Activated CD8-positive, alpha-beta memory T cell treated with anti-CD3 and anti-CD28 coated beads, Interleukin-2, amount 50 U/mL, for 24 hours (primary cell): Measurements from ENCODE around the gene LAMC2.
"Not testable (repeated sequence)": the region's sequence is repeated elsewhere in the genome, so short reads cannot be mapped to it uniquely, and the experiment has no call there.

Source experiments
- DNase-seq: peaks from one replicate; pipeline ENCODE4 v3.0.0-alpha.2; 2020; ENCODE audit errors: extremely low read depth

Gene LAMC2

GRCh38 chr1:183263886-183264602 lies 78.0 kb downstream of the LAMC2 start:
- no peak for DNase-seq

- DNase-seq, result no peak
These were observed 81.8 kb downstream of the LAMC2 start for GRCh38 chr1:183267646-183268431.

GRCh38 chr1:183270541-183271141 lies 84.6 kb downstream of the LAMC2 start:
- DNase-seq, result no peak

DNA sequence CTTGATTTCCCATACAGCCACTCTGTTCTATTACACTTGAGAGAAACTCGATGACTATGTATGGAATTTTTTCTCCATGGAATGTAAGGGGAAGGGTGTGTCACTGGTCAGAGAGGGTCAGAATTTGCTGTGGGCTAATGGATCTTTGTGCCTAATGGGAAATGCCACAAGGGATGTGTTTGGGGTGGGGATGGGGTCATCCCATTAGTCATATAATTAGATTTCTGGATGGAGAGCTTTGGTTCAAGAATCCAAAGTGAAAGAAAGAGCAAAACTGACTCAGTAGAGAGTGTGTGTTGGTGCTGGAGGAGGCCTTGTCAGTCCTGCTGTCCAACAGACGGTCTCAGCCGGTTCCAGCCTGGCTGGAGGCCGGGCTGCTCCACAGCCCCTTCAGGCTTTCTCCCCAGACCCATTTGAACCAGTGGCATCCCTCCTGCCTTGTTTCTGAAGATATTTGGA lies 86.4 kb downstream of the LAMC2 start:
- DNase-seq, result no peak

- no peak for DNase-seq
These were observed 87.2 kb downstream of the LAMC2 start for GRCh38 chr1:183273300-183273699.

DNA sequence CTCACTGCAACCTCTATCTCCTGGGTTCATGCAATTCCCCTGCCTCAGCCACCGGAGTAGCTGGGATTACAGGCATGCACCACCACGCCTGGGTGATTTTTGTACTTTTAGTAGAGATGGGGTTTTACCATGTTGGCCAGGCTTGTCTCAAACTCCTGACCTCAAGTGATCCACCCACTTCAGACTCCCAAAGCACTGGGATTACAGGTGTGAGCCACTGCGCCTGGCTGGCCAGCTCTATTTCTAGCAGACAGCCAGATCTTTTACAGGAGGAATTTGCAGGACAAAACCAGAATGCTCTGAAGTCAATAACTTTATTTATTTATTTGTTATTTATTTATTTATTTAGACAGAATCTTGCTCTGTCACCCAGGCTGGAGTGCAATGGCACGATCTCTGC lies 87.9 kb downstream of the LAMC2 start:
- DNase-seq, result not testable (repeated sequence)

GRCh38 chr1:183274836-183275235 lies 88.8 kb downstream of the LAMC2 start:
- DNase-seq, result no peak

DNA sequence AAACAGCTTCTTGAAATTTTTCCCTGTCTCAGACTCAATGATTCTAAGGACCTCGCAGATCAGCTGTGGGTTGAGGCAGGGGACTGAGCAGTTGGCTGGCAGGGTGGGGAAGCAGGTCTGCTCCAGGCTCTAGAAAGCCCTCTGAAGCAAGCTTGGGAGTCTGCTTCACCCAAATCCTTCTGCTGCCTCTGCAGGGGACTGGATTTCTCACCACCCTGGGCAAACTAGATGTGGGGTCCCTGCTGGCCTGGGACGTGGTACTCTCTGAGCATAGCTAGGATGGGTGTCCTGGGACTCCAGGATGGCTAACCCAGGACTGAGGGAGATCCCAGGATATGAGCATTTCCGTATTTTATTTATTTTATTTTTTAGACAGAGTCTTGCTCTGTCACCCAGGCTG lies 89.3 kb downstream of the LAMC2 start:
- DNase-seq, result no peak

DNA sequence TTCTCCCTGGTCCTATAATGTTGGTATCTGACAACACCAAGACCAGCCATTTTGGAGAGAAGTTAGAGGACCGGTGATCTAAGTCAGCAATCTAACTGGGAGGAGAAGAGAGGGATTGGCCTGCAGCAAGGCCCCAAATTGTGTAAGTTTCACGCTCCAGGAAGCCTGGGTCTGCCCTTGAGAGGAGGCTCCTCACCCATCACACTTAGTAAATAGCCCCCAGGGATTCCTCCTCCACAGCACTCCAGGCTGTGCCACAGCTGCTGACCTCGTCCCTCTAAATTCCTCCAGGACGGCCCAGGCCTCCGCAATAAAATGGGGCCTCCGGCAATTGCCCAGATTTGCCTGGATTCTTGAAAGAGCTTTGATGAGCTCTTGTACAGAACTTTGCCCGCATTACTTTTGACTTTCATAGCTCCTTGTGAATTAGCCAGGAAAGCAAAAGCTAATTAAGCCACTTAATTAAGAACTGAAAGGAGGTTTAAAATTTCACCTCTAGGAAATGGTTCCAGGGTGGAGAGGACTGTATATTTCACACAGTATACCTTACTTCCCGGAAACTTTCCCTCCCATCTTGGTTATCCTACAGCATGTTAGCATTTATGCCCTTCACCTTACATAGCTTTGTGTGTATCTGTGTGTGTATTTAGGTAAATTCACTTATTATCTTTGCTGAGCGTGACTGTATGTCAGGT lies 90.5 kb downstream of the LAMC2 start:
- DNase-seq, result no peak

- no peak for DNase-seq
These were observed 92.0 kb downstream of the LAMC2 start for GRCh38 chr1:183277821-183278738.

DNA sequence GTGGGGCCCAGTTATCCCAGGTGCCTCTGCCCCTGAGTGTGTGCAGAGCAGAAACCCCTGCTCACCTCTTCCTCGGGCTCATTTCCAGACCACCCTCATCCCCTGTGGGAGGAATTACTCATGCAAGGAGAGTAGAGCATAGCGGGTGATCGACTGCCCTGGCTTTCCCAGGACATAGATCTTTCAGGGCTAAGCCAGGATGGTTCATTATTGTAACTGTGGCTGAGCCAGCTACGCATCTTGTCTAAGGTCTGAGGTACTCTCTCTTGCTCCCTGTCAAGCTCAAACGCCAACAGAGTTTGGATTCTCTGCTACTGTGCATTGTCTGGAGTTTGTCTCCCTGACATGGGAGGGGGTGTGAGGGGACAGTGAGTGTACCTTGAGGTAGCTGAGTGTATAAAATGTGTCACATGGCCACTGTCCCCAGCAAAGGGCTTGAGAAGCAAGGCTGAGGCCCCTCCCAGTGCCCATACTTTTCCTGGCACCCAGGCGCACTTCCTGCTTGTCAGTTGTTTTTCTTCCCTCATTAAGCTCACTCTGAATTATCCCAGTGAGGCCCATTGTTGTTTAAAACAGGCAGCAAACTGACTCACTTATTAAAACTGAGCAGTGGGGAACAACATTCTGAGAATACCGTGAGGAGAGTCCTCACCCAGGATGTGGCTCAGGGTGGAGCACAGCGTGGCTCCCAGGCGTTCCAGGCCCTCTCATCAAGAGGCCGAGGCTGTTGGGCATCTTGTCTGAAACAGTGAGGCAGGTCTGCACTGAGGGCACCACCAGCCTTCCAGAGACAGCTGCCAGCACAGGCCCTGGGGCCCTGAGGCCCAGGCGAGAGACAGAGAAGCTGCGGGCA lies 92.9 kb downstream of the LAMC2 start:
- DNase-seq, result no peak

DNA sequence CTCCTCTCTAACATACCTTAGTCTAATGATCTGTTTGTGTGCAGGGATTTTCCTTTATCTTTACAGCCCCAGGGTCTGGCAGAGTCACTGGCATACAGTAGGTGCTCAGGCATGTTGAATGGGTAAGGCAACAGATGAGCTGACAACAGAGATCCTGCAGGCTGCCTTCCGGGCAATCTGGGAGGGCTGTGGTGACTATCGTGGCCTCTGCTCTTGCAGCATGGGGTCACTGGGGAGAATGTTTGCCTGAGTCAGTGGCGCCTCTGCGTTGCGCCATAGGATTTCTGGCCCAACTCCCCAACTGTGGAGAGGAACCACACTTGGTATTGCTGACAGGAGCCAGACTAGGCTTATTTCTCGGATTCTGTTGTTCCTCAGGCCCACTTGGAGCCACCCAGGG lies 93.8 kb downstream of the LAMC2 start:
- no peak for DNase-seq

DNA sequence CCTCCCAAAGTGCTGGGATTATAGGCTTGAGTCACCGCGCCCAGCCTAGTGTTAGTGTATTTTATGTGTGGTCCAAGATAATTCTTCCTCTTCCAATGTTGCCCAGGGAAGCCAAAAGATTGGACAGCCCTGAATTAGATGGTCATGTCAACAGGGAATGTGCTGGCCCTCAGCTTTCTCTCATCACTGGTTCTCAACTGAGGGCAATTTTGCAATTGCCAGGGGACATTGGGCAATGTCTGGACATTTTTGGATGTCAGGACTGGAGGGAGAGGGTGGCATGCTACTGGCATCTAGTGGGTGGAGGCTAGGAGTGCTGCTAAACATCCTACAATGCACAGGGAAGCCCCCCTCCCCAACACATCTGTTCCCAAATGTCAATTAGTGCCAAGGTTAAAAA lies 95.0 kb downstream of the LAMC2 start:
- no peak for DNase-seq

GRCh38 chr1:183281553-183282091 lies 95.6 kb downstream of the LAMC2 start:
- peak; percentile 45 for DNase-seq

- DNase-seq, result no peak
These were observed 96.2 kb downstream of the LAMC2 start for GRCh38 chr1:183282101-183282855.

DNA sequence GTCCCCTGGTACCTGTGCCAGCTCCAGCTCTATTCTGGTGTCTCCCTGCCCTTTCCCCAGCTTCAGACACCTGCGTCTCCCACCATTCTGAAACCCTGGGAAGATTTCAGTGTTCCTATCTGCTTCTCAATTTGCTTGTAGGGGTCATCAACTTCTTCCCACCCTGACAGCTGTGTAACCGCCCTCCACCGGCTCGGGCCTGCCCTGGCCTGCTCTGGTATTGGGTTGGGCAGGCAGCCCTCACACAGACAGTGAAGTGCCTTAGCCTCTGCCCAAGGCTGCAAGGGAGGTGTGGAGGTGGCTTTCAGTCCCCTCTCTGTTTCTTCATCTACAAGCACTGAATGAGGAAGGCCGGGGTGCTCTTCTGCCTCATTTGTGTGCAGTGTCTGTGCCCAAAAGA lies 97.2 kb downstream of the LAMC2 start:
- no peak for DNase-seq

- DNase-seq, result no peak
These were observed 98.0 kb downstream of the LAMC2 start for GRCh38 chr1:183284086-183284485.

DNA sequence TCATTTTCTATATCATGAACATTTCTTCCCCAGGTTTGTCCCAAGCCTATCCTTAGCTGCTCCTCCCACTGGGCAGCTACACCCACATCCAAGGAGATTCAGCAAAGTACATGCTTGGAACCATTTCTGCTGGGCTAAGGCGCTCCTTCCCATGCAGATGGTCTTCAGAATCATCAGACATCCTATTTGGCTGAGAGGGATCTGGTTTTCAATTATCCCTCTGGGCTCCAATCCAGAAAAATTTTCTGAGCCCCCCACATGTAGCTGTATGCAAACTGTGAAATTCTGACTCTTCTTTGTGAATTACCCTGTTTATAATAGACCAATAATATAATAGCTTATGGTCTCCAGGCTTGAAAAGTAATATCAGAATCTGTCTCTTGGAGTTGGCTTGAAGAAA lies 99.2 kb downstream of the LAMC2 start:
- DNase-seq, result no peak

DNA sequence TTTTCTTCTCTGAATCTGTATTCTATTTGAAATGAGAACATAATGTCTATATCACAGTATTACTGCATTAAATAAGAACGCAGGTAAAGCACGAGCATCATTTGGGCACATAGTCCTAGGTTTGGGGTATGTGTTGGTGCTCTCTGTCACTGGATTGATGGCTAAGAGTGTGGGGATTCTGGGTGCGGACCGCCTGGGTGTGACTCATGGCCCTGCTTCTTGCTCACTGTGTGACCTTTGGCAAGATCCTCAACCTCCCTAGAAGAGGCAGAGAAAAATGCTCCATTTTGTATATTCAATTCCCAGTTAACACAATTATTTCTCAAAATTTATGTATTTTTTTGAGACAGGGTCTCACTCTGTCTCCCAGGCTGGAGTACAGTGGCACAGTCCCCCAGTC lies 99.7 kb downstream of the LAMC2 start:
- DNase-seq, result no peak
